ENCODE results near the gene CERT1. TPM values are rescaled to one million over a fixed set of nuclear protein-coding genes. Genes with fewer than 3 reads are reported as not detected.
"Not testable (repeated sequence)": the region's sequence is repeated elsewhere in the genome, so short reads cannot be mapped to it uniquely, and the experiment has no call there.

Gene CERT1
- total RNA-seq, 1 donor from 2014 or later: 36.2 TPM

GRCh38 chr5:75545131-75545530 is 33.7 kb upstream of the CERT1 start:
- no peak overlapping the region for H3K27ac Mint-ChIP-seq (ENCODE audit: unreplicated experiment)
- H3K9me3 Mint-ChIP-seq (ENCODE audit: low read depth): no peaks in the 10 kb centered on the region
- no peaks in the 10 kb centered on the region for H3K4me1 Mint-ChIP-seq (ENCODE audit: low read depth)
- H3K36me3 Mint-ChIP-seq (ENCODE audit: low read depth): no peaks in the 10 kb centered on the region
- TF ChIP-seq CTCF (IDR thresholded peaks at IDR 0.05): no peak
- DNase-seq (ENCODE audit: low spot score): no peak
- H3K4me3 Mint-ChIP-seq (ENCODE audit: unreplicated experiment): no peak overlapping the region
- no peaks in the 10 kb centered on the region for H3K27me3 Mint-ChIP-seq (ENCODE audit: low read depth)

DNA sequence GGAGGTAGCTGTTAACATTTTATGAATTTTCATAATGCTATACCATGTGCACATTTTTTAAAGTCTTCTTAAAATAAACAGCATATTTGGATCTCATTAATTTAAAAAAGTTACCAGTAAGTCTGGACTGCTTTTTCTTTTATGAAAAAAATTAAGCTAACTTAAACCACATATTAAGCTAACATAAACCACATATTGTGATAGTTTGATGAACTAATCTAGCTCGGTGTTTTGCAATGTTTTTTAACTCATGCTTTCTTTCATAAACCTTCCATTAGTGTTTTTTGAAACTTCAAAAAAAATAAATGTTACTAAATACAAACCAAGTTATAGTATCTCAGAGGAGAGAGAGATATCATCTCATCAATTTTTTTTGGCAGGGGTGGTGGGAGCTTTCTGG is 26.8 kb upstream of the CERT1 start:
- no peak overlapping the region for H3K4me3 Mint-ChIP-seq (ENCODE audit: unreplicated experiment)
- no peak for TF ChIP-seq CTCF (IDR thresholded peaks at IDR 0.05)
- DNase-seq (ENCODE audit: low spot score): no peak

GRCh38 chr5:75536694-75537360 is 25.4 kb upstream of the CERT1 start:
- no peaks in the 10 kb centered on the region for H3K27me3 Mint-ChIP-seq (ENCODE audit: low read depth)
- peaks cover 30% of the 10 kb centered on the region for H3K4me1 Mint-ChIP-seq (ENCODE audit: low read depth)
- DNase-seq (ENCODE audit: low spot score): no peak
- H3K4me3 Mint-ChIP-seq (ENCODE audit: unreplicated experiment): no peak overlapping the region
- no peak for TF ChIP-seq CTCF (IDR thresholded peaks at IDR 0.05)
- no peak overlapping the region for H3K27ac Mint-ChIP-seq (ENCODE audit: unreplicated experiment)
- H3K9me3 Mint-ChIP-seq (ENCODE audit: low read depth): peaks cover 21% of the 10 kb centered on the region
- H3K36me3 Mint-ChIP-seq (ENCODE audit: low read depth): peaks cover 24% of the 10 kb centered on the region

More for the DNA sequence above, 26.8 kb upstream of the CERT1 start:
- H3K4me1 Mint-ChIP-seq (ENCODE audit: low read depth): peaks cover 30% of the 10 kb centered on the region
- peaks cover 15% of the 10 kb centered on the region for H3K36me3 Mint-ChIP-seq (ENCODE audit: low read depth)
- H3K27ac Mint-ChIP-seq (ENCODE audit: unreplicated experiment): no peak overlapping the region
- no peaks in the 10 kb centered on the region for H3K27me3 Mint-ChIP-seq (ENCODE audit: low read depth)
- H3K9me3 Mint-ChIP-seq (ENCODE audit: low read depth): peaks cover 15% of the 10 kb centered on the region

DNA sequence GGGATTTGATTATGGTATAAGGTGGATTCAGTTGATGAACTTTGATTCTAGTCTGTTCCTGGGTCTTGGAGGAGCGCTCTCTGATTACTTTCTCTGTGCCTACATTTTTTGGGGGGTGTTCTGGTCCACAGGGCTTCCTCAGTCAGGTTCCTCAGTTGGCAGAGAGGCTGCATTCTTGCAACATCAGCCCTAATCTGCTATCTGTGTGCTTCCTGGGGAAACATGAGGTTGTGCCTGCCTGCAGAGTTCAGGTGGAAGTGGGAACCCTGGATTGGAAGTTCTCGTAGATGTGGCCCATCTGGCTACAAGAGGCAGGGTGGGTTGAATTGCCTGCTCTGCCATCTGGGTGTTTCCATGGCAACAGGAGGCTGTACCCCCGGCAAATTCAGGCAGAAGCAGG is 24.7 kb upstream of the CERT1 start:
- H3K4me1 Mint-ChIP-seq (ENCODE audit: low read depth): peaks cover 30% of the 10 kb centered on the region
- H3K36me3 Mint-ChIP-seq (ENCODE audit: low read depth): peaks cover 26% of the 10 kb centered on the region
- H3K9me3 Mint-ChIP-seq (ENCODE audit: low read depth): peaks cover 21% of the 10 kb centered on the region
- no peak for TF ChIP-seq CTCF (IDR thresholded peaks at IDR 0.05)
- no peak for DNase-seq (ENCODE audit: low spot score)
- no peak overlapping the region for H3K4me3 Mint-ChIP-seq (ENCODE audit: unreplicated experiment)
- H3K27ac Mint-ChIP-seq (ENCODE audit: unreplicated experiment): no peak overlapping the region
- no peaks in the 10 kb centered on the region for H3K27me3 Mint-ChIP-seq (ENCODE audit: low read depth)

DNA sequence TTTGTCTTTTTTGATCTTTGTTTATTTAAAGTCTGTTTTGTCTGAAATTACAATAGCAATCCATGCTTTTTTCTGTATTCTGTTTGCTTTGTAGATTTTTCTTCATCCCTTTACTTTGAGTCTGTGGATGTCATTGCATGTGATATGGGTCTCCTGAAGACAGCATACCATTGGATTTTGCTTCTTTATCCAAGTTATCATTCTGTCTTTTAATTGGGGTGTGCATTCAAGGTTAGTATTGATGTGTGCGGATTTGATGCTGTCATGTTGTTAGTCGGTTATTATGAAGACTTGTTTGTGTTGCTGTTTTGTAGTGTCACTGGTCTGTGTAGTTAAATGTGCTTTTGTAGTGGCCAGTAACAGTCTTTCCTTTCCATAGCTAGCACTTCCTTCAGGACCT is 23.3 kb upstream of the CERT1 start:
- Mint-ChIP-seq H3K27me3 (ENCODE audit: low read depth) (no peaks in the 10 kb centered on the region), H3K4me3 (ENCODE audit: unreplicated experiment) (no peak overlapping the region), H3K36me3 (ENCODE audit: low read depth) (peaks cover 26% of the 10 kb centered on the region), H3K9me3 (ENCODE audit: low read depth) (peaks cover 21% of the 10 kb centered on the region), H3K27ac (ENCODE audit: unreplicated experiment) (no peak overlapping the region), H3K4me1 (ENCODE audit: low read depth) (peaks cover 30% of the 10 kb centered on the region)
- TF ChIP-seq CTCF (IDR thresholded peaks at IDR 0.05): no peak
- no peak for DNase-seq (ENCODE audit: low spot score)

GRCh38 chr5:75533716-75534115 is 22.3 kb upstream of the CERT1 start:
- not testable (repeated sequence) for DNase-seq (ENCODE audit: low spot score); H3K4me3 Mint-ChIP-seq (ENCODE audit: unreplicated experiment); H3K27me3 Mint-ChIP-seq (ENCODE audit: low read depth); H3K27ac Mint-ChIP-seq (ENCODE audit: unreplicated experiment)
- Mint-ChIP-seq H3K9me3 (ENCODE audit: low read depth) (peaks cover 21% of the 10 kb centered on the region), H3K36me3 (ENCODE audit: low read depth) (peaks cover 26% of the 10 kb centered on the region), H3K4me1 (ENCODE audit: low read depth) (peaks cover 26% of the 10 kb centered on the region)

All from chondrocyte (in vitro differentiated cells).